Stomach (tissue), 9 donors: ENCODE results near the gene MRPL27. TPM values are rescaled to one million over a fixed set of nuclear protein-coding genes. Genes with fewer than 3 reads are reported as not detected.

Experiments used
- DNase-seq, 2 donors: peaks; one replicate each; pipeline versions ENCODE4 v3.0.0 to v3.0.0-alpha.2; 2013 to 2019
- H3K27ac ChIP-seq, 5 donors: fragments of 200-600 bp in 4 of 5; sonication (generic) in 4 of 5; one replicate each; pipeline ENCODE4 v1.5.1; 2013 to 2019; ENCODE audit warnings: mild to moderate bottlenecking in 1 of 5, moderate library complexity in 1 of 5
- H3K27me3 ChIP-seq, 3 donors: fragments of 200-600 bp; sonication (generic); one replicate each; pipeline ENCODE4 v1.5.1; 2017 to 2019; ENCODE audit warnings: mixed run types in 1 of 3
- H3K36me3 ChIP-seq, 4 donors: fragments of 200-600 bp; sonication (generic); 1 replicate in 3 of 4; 2 replicates in 1 of 4; pipeline ENCODE4 v1.5.1; 2016 to 2019
- H3K4me1 ChIP-seq, 4 donors: fragments of 200-600 bp; sonication (generic); one replicate each; pipeline ENCODE4 v1.5.1; 2016 to 2019
- H3K4me3 ChIP-seq, 4 donors: fragments of 200-600 bp; sonication (generic) in 3 of 4; one replicate each; pipeline ENCODE4 v1.5.1; 2016 to 2019; ENCODE audit warnings: mild to moderate bottlenecking in 1 of 4
- H3K9me3 ChIP-seq, 4 donors: fragments of 200-600 bp; sonication (generic); one replicate each; pipeline ENCODE4 v1.5.1; 2016 to 2019
- CTCF ChIP-seq, 7 experiments: fragments of 450-650 bp in 4 of 7; fragments of 200-600 bp in 3 of 7; sonication (generic) in 3 of 7; IDR thresholded peaks; one replicate each; pipeline ENCODE4 v1.5.1; 2016 to 2019; ENCODE audit warnings: antibody characterized with exemption in 7 of 7, control low read depth in 2 of 7, mild to moderate bottlenecking in 1 of 7
- EP300 ChIP-seq: sonication (generic); formaldehyde crosslinking; IDR thresholded peaks from one replicate; pipeline ENCODE4 v1.6.1; 2017; ENCODE audit warnings: antibody characterized with exemption
- POLR2A ChIP-seq, 4 donors: fragments of 450-650 bp; IDR thresholded peaks; one replicate each; pipeline ENCODE4 v1.6.1; 2016; ENCODE audit warnings: antibody characterized with exemption in 4 of 4, control low read depth in 2 of 4, mild to moderate bottlenecking in 1 of 4, moderate library complexity in 1 of 4
- POLR2AphosphoS5 ChIP-seq, 3 donors: sonication (generic); formaldehyde crosslinking; IDR thresholded peaks; one replicate each; pipeline ENCODE4 v1.6.1; 2016; ENCODE audit warnings: antibody characterized with exemption in 3 of 3
- WGBS, 5 donors: extraction: QIAGEN DNeasy Blood & Tissue Kit in 3 of 5; methylation state at CpG; one replicate each; pipeline versions ENCODE4 v1.1.5 to v1.1.7; 2013 to 2018; 5-methylcytosine and 5-hydroxymethylcytosine counted together
- intact Hi-C: fragments of 100-400 bp; cut with DNase I; formaldehyde crosslinking; loops from one replicate; pipeline ENCODE4 v1.15.1; 2023; ENCODE audit warnings: low total_unique reads
- polyA plus RNA-seq, 3 donors: library from polyadenylated mRNA; stranded (reverse); fragments of 200-250 nt; gene quantifications; one replicate each; pipeline ENCODE4 v1.2.3, GENCODE V29; 2013
- total RNA-seq, 5 donors: library from RNA; depleted of rRNA; stranded (reverse); fragments of >200 nt; gene quantifications; one replicate each; pipeline versions ENCODE4 v1.1.0 to v1.2.3, GENCODE V29; 2014 to 2016
- donor health status: healthy with polysubstance abuse.
- donor health status: Bipolar disorder and iron deficiency.
- donor health status: healthy.

Gene MRPL27
- total and polyA plus RNA-seq, 8 donors: 25.0 to 258 (median 60.1) TPM

GRCh38 chr17:50370052-50370451, 2.9 kb downstream of the MRPL27 start:
- no peak overlapping the region for H3K27ac ChIP-seq
- H3K36me3 ChIP-seq: peaks cover 35 to 61% (median 58%) of the 10 kb centered on the region in 4 donors
- no peak for DNase-seq
- no peak for TF ChIP-seq CTCF (IDR thresholded peaks at IDR 0.05)
- no peak for TF ChIP-seq EP300
- TF ChIP-seq POLR2AphosphoS5 (IDR thresholded peaks at IDR 0.05): no peak
- TF ChIP-seq POLR2A (IDR thresholded peaks at IDR 0.05): no peak
- no peaks in the 10 kb centered on the region for H3K27me3 ChIP-seq
- intact Hi-C loops: no loop called here
- no peaks in the 10 kb centered on the region for H3K9me3 ChIP-seq
- 88 to 95% (median 95%) methylated on average over 5 of the region's 5 CpGs for WGBS, 5 donors
- H3K4me1 ChIP-seq: peaks cover 19 to 32% (median 23%) of the 10 kb centered on the region in 4 donors
- no peak overlapping the region for H3K4me3 ChIP-seq

GRCh38 chr17:50367401-50367800, 5.6 kb downstream of the MRPL27 start:
- peaks cover 31 to 45% (median 38%) of the 10 kb centered on the region in 4 donors for H3K4me1 ChIP-seq
- no peak for DNase-seq
- 64 to 88% (median 83%) methylated on average over 1 of the region's 1 CpG for whole genome bisulfite sequencing, 5 donors
- H3K36me3 ChIP-seq: peaks cover 35 to 65% (median 61%) of the 10 kb centered on the region in 4 donors
- H3K27me3 ChIP-seq: no peaks in the 10 kb centered on the region
- TF ChIP-seq EP300: no peak
- no peak for TF ChIP-seq POLR2AphosphoS5 (IDR thresholded peaks at IDR 0.05)
- no peak for TF ChIP-seq POLR2A (IDR thresholded peaks at IDR 0.05)
- TF ChIP-seq CTCF (IDR thresholded peaks at IDR 0.05): no peak
- no peaks in the 10 kb centered on the region for H3K9me3 ChIP-seq
- H3K4me3 ChIP-seq: no peak overlapping the region
- no peak overlapping the region for H3K27ac ChIP-seq
- intact Hi-C loops: loop anchor here (10.0 kb wide), 1 partner anchor 107 kb away; the partner anchor contains the start of gene RSAD1

GRCh38 chr17:50365649-50366393, 7.2 kb downstream of the MRPL27 start:
- H3K36me3 ChIP-seq: peaks cover 35 to 70% (median 65%) of the 10 kb centered on the region in 4 donors
- intact Hi-C loops: loop anchor here (10.0 kb wide), 1 partner anchor 109 kb away; the partner anchor contains the start of gene RSAD1
- WGBS, 5 donors: 85 to 91% (median 88%) methylated on average over 14 of the region's 14 CpGs
- H3K27me3 ChIP-seq: no peaks in the 10 kb centered on the region
- H3K27ac ChIP-seq: no peak overlapping the region
- DNase-seq: no peak
- peaks cover 21 to 45% (median 37%) of the 10 kb centered on the region in 4 donors for H3K4me1 ChIP-seq
- H3K4me3 ChIP-seq: no peak overlapping the region
- TF ChIP-seq POLR2AphosphoS5 (IDR thresholded peaks at IDR 0.05): no peak
- no peak for TF ChIP-seq CTCF (IDR thresholded peaks at IDR 0.05)
- TF ChIP-seq EP300: no peak
- TF ChIP-seq POLR2A (IDR thresholded peaks at IDR 0.05): no peak
- H3K9me3 ChIP-seq: no peaks in the 10 kb centered on the region

- 43 to 67% (median 63%) methylated on average over 2 of the region's 2 CpGs for WGBS, 5 donors
These were observed 7.8 kb downstream of the MRPL27 start for GRCh38 chr17:50365165-50365564.

More at GRCh38 chr17:50365165-50365564, 7.8 kb downstream of the MRPL27 start:
- no peaks in the 10 kb centered on the region for H3K9me3 ChIP-seq
- peaks cover 37 to 70% (median 65%) of the 10 kb centered on the region in 4 donors for H3K36me3 ChIP-seq
- H3K27ac ChIP-seq: no peak overlapping the region
- H3K27me3 ChIP-seq: no peaks in the 10 kb centered on the region
- peaks cover 21 to 43% (median 36%) of the 10 kb centered on the region in 4 donors for H3K4me1 ChIP-seq
- no peak for DNase-seq
- H3K4me3 ChIP-seq: no peak overlapping the region
- TF ChIP-seq EP300: no peak
- TF ChIP-seq POLR2A (IDR thresholded peaks at IDR 0.05): no peak
- no peak for TF ChIP-seq POLR2AphosphoS5 (IDR thresholded peaks at IDR 0.05)
- TF ChIP-seq CTCF (IDR thresholded peaks at IDR 0.05): no peak
- intact Hi-C loops: loop anchor here (10.0 kb wide), 1 partner anchor 110 kb away; the partner anchor contains the start of gene RSAD1
